Mesothelial cell of epicardium (in vitro differentiated cells): ENCODE data around the gene SCFD2. TPM values are rescaled to one million over a fixed set of nuclear protein-coding genes. Genes with fewer than 3 reads are reported as not detected.

Experiments used
- DNase-seq, 2 experiments: peaks; one replicate each; pipeline ENCODE4 v3.0.0; 2021; ENCODE audit warnings: low spot score in 2 of 2; ENCODE audit not compliant: unreplicated experiment in 2 of 2
- H3K27ac Mint-ChIP-seq: 2 replicates; pipeline ENCODE4 v1.8.0; 2021; ENCODE audit warnings: mixed read lengths
- H3K27me3 Mint-ChIP-seq: 2 replicates; pipeline ENCODE4 v1.8.0; 2021; ENCODE audit warnings: low read depth, mixed read lengths
- H3K36me3 Mint-ChIP-seq: 2 replicates; pipeline ENCODE4 v1.8.0; 2021; ENCODE audit warnings: mixed read lengths
- H3K4me1 Mint-ChIP-seq: 2 replicates; pipeline ENCODE4 v1.8.0; 2021; ENCODE audit warnings: mixed read lengths
- H3K4me3 Mint-ChIP-seq: 2 replicates; pipeline ENCODE4 v1.8.0; 2021; ENCODE audit warnings: mild to moderate bottlenecking, moderate library complexity, mixed read lengths
- H3K9me3 Mint-ChIP-seq: 2 replicates; pipeline ENCODE4 v1.8.0; 2021; ENCODE audit warnings: mixed read lengths
- CTCF ChIP-seq: fragments of 200-600 bp; sonication (generic); IDR thresholded peaks from one replicate; pipeline ENCODE4 v1.5.0; 2021; ENCODE audit warnings: antibody characterized with exemption; ENCODE audit not compliant: unreplicated experiment
- total RNA-seq: library from RNA; stranded (reverse); gene quantifications from 3 replicates; pipeline ENCODE4 v1.2.1, GENCODE V29; 2021

The SCFD2 gene
- total RNA-seq, 1 donor from 2014 or later: 15.6 TPM

DNA sequence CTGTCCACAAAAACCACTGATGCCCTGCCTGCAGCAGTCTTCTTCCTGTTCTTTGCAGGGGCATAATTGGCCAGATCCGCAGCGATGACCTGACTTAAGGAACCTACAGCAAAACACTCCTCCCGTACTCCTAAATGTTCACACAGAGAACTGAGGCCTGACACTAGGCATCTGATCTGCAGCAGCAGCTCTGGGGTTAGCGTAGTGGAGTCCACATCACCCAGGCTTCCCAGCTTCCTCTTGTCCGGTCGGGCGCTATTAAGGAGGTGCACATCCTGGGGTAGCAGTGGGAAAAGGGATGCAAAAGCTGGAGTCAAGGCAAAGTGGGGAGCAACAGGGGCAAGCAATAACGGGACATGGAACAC is 758 bp downstream of the SCFD2 start:
- peak overlapping the region; percentile 90 for H3K4me3 Mint-ChIP-seq
- H3K36me3 Mint-ChIP-seq: no peaks in the 10 kb centered on the region
- H3K27me3 Mint-ChIP-seq: peaks cover 29% of the 10 kb centered on the region
- H3K4me1 Mint-ChIP-seq: peaks cover 30% of the 10 kb centered on the region
- TF ChIP-seq CTCF: no peak
- H3K9me3 Mint-ChIP-seq: no peaks in the 10 kb centered on the region
- H3K27ac Mint-ChIP-seq: peak overlapping the region; percentile 86
- no peak for DNase-seq

DNA sequence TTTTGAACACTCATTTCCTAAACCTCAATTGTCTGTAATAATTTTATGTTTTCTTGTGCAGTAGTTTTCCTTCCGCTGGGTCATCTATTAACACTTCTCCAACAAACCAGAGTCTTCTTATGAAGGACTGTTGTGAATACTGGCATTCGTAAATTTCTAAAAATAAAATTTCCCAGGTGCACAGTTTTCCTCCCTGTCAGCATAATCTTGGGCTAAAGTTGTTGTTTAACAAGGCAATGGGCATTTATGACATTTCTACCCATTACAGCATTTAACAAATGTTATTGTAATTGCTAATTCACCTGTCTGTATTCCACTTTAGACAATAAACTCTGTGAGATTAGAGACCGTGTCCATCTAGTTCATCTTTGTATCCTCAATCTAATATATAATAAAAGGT is 1.2 kb downstream of the SCFD2 start:
- no peak for TF ChIP-seq CTCF
- Mint-ChIP-seq H3K4me3 (peak overlapping the region; percentile 90), H3K9me3 (no peaks in the 10 kb centered on the region), H3K27ac (no peak overlapping the region), H3K27me3 (peaks cover 25% of the 10 kb centered on the region), H3K4me1 (peaks cover 30% of the 10 kb centered on the region), H3K36me3 (no peaks in the 10 kb centered on the region)
- DNase-seq: no peak

GRCh38 chr4:53362093-53362492 is 3.8 kb downstream of the SCFD2 start:
- Mint-ChIP-seq H3K27ac (no peak overlapping the region), H3K36me3 (no peaks in the 10 kb centered on the region), H3K27me3 (peaks cover 3% of the 10 kb centered on the region), H3K9me3 (no peaks in the 10 kb centered on the region), H3K4me3 (no peak overlapping the region), H3K4me1 (peaks cover 30% of the 10 kb centered on the region)
- DNase-seq: no peak
- no peak for TF ChIP-seq CTCF

DNA sequence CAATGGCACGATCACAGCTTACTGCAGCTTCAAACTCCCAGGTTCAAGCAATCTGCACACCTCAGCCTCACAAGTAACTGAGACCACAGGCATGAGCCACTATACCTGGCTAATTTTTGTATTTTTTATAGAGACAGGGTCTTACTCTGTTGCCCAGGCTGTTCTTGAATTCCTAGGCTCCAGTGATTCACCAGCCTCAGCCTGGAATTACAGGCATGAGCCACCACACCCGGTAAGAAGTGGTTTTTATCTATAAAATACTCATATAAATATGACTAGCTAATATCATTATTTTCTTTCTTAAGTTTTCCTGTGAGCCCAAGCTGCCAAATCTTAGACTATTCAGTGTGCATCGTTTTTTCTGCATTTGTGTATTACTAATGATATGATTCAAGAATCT is 4.4 kb downstream of the SCFD2 start:
- no peak for DNase-seq
- Mint-ChIP-seq H3K4me1 (peaks cover 28% of the 10 kb centered on the region), H3K27ac (no peak overlapping the region), H3K4me3 (no peak overlapping the region), H3K9me3 (no peaks in the 10 kb centered on the region), H3K36me3 (no peaks in the 10 kb centered on the region), H3K27me3 (peaks cover 3% of the 10 kb centered on the region)
- TF ChIP-seq CTCF: no peak

DNA sequence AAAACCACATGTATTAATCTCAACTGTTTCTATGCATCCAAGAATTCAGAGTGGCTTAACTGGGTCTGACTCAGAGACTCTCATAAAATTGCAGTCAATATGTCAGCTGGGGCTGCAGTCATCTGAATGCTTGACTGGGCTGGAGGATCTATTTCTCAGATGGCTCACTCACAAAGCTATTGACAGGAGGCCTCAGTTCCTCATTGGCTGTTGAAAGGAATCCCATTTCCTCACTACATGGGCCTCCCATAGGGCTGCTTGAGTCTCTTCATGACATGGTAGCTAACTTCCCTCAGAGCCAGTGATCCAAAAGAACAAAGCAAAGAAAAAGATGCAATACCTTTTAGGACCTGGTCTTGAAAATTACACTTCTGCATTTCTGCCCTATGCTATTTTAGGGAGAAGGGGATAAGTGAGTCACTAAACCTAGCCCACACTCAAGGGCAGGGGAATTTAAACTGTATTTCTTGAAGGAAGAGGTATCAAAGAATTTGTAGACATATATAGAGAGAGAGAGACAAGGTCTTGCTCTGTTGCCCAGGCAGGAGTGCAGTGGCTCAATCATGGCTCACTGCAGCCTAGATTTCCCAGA is 9.8 kb downstream of the SCFD2 start:
- Mint-ChIP-seq H3K27me3 (no peaks in the 10 kb centered on the region), H3K27ac (no peak overlapping the region), H3K9me3 (peaks cover 9% of the 10 kb centered on the region), H3K4me1 (no peaks in the 10 kb centered on the region), H3K36me3 (peaks cover 8% of the 10 kb centered on the region), H3K4me3 (no peak overlapping the region)
- DNase-seq: no peak
- no peak for TF ChIP-seq CTCF
